CD4-positive, alpha-beta T cell treated with Interleukin-12 subunit alpha and Interleukin-12 subunit beta, for 1 hour (primary cell): Measurements from ENCODE around the gene GALNT16.
A peak's percentile ranks its signal among the peaks of the same experiment; 100 is the strongest.
"Not testable (repeated sequence)": the region's sequence is repeated elsewhere in the genome, so short reads cannot be mapped to it uniquely, and the experiment has no call there.

ENCODE experiments used
- DNase-seq: peaks from one replicate; pipeline ENCODE4 v3.0.0-alpha.2; 2020

GALNT16 gene

DNA sequence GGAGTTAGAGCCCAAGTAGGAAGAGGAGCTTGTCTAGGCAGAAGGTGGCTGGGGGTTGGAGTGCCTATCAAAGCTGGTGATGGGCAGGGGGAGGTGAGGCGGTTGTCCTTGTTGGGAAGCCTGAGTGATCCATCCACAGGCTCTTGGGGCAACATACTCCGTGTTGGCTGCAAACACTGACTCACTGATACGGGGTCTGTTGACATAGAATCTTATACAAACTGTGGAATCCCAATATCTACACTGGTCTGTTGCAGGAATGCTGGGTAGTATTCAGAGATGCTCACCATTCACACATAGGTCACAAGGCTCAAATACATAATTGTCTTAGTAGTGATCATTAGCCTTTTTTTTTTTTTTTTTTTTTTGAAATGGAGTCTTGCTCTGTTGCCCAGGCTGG, 112.2 kb downstream of the GALNT16 start:
- no peak for DNase-seq

DNA sequence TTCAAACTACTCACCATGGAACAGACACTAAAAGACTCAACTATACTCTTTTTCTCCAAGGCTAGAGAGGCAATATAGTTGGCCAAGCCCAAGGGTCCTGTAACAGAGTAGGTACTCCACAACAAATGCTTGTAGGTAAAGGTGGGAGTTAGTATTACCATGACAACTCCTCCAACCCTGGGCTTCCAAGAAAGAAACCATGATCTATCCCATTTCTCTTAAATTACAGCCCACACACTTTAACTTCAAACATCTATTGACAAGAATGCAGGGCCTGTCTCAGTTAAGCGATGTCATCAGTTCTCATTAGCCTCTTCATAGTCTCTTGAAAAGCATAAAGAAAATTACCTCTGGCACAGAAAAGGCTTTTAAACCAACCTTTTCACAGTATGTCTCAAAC, 113.1 kb downstream of the GALNT16 start:
- DNase-seq: no peak

DNA sequence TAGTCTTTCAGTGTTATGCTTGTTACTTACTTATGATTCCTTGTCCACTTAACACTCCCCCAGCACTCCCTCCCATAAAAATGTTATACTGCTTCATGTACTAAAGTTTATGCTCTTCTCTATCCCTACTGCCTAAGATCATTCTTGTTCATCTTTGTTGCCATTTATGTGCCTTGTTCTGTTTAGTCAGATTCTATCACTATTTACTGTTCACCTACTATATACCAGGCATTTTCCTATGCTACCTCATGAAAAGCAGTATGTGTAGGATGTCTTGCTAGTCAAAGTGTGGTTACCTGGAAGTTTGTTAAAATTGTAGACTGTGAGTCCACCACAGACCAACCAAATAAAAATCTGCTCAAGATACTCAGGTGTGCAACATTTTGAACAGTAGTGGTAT, 114.3 kb downstream of the GALNT16 start:
- no peak for DNase-seq

DNA sequence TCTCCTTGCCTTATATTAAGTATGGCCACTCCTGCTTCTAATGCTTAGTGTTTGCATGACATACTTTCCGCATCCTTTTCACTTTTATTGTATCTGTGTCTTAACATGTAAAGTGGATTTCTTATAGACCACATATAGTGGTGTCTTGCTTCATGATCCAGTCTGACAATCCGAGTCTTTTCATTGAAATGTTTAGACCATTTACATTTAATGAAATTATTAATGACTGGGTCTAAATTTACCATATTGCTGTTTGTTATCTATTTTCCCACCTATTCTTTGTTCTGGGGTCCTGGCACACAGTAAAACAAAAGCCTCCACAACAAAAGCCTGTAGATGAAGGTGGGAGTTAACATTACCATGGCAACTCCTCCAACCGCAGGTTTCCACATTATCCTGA, 115.2 kb downstream of the GALNT16 start:
- DNase-seq: no peak

DNA sequence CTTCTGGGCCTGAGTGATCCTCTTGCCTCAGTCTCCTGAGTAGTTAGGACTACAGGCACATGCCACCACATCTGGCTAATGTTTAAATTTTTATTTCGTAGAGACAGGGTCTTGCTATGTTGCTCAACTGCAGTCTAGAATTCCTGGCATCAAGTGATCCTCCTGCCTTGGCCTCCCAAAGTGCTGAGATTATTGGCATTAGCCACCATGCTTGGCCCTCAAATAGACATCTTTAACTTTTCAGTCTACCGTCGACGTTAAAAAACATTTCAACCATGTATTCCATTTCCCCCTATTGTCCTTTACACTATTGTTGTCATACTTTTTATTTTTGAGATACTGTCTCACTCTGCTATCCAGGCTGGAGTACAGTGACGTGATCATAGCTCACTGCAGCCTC, 115.8 kb downstream of the GALNT16 start:
- no peak for DNase-seq

DNA sequence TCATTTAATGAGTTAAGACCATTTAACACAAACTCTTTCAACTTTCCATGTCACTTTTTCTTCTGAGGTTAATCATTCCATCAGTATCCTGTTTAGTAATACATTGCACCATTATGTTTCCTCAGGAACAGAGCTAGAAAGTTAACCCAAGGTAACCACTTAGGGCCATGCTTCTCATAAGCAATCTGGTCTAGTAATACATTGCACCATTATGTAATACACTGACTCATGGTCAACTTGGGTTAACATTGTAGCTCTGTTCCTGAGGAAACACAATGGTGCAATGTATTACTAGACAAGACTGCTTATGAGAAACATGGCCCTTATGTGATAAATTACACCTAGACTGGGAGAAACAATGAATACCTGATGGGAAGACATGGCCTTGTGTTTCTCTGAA, 116.5 kb downstream of the GALNT16 start:
- no peak for DNase-seq

DNA sequence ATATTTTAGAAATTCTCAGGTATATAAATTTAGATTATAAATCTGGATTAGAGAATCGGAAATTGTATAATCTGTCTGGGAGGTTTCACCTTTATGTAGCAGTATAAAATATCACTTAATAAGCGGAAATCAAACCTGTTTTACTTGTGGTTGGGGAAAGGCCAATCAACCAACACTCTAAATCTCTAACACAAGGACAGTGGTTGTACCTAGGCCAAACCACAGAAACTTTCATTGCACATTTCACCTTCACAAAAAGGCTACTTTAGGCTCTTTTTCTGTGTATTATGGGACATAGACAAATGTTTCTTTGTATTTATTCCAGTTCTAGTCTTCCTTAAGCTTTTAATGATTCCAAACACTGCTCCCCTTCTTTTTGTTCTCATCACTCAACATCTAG, 118.3 kb downstream of the GALNT16 start:
- DNase-seq: no peak

DNA sequence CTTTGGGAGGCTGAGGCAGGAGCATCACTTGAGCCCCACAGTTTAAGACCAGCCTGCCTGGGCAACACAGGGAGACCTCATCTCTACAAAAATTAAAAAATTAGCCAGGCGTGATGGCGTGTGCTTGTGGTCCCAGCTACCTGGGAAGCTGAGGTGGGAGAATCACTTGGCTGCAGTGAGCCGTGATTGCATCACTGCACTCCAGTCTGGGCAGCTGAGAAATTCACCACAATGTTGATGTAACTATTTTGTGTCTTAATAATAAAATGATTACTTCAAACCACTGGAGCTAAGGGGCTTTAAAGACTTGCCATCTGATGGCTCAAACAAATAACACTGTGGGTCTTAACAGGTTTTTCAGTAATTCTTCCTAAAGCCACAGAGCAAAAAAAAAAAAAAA, 127.4 kb downstream of the GALNT16 start:
- DNase-seq: no peak

DNA sequence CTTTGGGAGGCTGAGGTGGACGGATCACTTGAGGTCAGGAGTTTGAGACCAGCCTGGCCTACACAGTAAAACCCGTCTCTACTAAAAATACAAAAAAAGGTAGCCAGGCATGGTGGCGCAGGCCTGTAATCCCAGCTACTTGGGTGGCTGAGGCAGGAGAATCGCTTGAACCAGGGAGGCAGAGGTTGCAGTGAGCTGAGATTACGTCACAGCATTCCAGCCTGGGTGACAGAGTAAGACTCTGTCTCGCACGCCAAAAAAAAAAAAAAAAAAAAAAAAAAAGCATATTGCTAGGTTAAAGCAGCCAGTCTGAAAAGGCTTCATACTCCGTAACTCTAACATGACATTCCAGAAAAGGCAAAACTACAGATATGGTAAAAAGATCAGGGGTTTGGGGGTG, 131.4 kb downstream of the GALNT16 start:
- not testable (repeated sequence) for DNase-seq

DNA sequence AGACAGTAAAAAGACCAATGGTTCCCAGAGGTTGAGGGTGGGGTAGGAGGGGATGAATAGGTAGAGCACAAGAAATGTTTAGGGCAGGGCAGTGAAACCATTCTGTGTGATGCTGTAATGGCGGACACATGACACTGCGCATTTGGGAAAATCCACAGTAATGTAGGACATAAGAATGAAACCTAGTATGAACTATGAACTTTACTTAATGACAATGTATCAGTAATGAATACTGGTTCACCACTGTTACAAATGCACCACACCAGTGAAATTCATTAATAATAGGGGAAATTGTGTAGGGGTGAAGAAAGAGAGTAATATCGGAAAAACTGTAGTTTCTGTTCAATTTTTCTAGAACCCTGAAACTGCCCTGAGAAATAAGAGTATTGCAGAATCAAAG, 132.5 kb downstream of the GALNT16 start:
- DNase-seq: no peak

DNA sequence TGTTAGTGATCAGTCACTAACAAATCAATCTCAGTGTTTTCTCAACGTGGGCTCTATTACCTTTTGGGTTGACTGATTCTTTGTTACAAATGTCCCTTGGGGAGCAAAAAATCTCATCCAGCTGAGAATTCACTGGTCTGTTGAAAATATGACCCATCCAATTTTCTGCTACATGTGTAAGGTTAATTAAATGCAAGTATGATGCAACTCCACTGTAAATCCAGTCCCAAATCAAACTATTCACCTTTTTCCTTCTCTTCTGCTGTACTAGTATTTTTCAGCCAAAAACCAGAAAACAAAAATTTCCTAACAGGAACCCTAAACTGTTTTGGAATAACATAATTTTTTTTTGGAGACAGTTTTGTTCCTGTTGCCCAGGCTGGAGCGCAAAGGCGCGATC, 136.0 kb downstream of the GALNT16 start:
- DNase-seq: no peak

DNA sequence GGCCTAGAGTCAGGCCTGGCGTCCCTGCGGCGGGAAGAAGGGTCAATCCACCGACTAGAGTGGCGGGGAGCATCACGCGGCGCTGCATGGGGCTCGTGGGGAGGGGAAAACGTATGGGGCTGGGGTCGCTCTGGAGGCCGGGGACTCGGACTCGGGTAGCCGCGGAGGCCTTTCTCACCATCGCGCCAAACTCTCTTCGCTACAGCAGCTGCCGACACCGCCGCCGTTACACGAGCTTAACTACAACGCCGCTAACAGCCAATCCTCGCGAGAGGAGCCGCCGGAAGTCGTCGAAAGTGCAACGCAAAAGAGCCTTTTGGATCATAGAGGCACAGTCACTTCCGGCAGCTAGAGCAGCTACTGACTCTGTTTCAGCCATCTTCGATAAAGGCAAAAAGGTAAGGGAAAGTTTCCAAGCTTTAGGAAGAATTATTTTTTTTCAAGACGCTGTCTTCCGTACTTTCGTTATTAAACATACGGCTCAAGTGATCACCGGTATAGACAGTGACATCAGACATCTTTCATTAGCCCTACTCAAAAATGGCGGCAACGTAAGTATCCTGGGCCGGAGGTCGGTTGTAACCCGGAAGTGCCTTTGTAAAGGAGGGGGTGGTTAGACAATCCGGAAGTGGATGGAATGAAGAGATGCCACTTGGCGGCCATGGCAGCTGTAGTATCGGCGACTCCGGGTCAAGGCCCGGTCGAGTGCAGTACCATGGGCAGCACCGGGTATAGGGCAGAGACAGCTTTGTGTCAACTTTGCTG, 138.3 kb downstream of the GALNT16 start, which contains the start of the genes ERH and SLC39A9:
Gene ERH, minus strand, starts transcription at position 247 of the 765 bp plus-strand sequence. Its CDS starts 66 bp downstream, at position 181.
Gene SLC39A9, plus strand, starts transcription at position 640 of the 765 bp plus-strand sequence. CDS start 678 bp downstream, outside the sequence.
- peak; percentile 95 for DNase-seq

DNA sequence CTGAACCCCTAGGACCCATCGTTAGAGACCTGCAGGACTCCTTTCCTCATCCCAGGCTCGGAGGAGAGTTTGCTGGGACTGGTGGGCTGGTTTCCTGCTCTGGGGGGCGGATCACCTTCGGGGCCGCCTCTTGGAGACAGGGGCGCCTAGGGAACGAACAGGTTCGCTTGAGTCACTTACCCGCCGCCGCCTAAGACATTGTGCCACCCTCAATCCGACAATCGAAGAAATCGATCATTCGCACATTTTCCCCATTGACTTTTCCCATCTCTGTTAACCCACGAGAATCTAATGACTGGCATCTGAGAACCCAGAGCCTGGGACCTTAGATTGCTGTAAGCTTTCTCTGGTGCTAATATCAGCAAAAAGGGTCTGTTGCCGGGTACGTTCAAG, 138.9 kb downstream of the GALNT16 start:
- DNase-seq: no peak

DNA sequence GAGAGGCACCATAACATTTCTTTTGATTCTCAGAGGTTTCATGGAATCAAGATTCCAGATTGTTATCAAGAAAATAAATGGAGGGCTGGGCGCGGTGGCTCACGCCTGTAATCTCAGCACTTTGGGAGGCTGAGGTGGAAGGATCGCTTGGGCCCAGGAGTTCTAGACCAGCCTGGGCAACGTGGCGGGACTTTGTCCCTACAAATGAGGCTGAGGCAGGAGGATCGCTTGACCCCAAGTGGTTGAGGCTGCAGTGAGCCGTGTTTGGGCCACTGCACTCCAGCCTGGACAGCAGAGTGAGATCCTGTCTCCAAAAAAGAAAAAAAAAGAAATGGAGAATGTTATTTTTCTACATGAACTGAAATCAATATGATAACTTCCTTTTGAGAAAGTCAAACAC, 139.8 kb downstream of the GALNT16 start:
- DNase-seq: no peak

DNA sequence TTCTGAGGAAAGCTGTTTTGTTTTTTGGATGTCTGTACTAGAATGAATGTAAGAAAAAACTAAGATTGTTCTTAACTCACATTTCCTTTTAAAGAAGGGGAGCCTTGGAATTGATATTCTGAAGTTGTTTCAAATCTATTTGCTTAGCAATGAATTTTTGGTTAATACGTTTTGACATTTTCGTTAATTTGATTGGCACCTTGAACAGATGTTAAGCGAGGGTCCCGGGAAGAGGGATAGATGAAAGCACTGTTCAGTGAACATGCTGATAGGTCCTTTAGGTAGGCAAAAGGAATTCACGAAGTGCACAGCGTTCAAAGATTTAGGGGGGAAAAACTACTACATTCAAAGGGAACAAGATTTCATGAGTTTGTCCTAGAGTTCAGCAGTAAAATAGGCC, 140.2 kb downstream of the GALNT16 start:
- DNase-seq: no peak

DNA sequence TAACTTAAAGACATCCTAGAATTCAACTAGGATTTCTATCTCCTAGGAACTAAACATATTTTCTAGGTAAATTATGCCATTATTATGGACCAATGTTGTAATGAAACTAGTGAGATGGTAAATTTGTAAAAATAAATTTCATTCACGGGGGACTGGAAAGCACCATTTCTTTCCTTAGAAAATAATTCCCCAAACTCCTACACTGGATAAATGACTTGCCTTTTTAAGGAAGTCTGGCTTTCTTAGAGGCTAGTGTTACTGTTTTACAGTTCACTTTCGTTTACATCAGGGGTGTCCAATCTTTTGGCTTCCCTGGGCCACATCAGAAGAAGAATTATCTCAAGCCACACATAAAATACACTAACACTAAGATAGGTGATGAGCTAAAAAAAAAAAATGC, 141.9 kb downstream of the GALNT16 start:
- no peak for DNase-seq

DNA sequence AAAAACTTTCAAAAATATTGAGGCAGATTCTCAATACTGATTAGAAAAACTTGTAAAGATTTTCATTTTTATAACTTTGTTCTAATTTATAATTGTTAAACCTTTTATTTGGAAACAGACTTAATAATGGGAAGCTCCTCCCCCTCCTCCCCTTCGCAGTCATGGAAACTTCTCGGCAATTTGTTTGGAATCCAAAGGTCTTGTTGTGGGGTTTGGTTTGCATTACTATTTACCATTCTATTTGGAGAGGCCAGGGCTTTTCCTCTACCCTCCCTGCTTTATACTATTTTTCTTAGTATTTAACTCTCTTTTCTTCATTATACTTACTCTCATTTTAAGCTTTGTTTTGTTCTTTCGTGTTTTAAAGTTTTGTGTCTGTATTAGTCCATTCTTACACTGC, 144.5 kb downstream of the GALNT16 start:
- DNase-seq: no peak

DNA sequence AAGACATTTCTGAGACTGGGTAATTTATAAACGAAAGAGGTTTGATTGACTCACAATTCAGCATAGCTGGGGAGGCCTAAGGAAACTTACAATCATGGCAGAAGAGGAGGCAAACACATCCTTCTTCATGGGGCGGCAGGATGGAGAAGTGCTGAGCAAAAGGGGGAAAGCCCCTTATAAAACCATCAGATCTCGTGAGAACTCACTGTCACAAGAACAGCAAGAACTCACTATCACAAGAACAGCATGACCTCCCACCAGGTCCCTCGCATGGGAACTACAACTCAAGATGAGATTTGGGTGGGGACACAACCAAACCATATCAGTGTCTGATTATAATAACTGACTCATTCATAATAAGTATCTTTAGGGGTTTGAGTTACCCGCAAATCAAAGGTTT, 144.9 kb downstream of the GALNT16 start:
- no peak for DNase-seq

DNA sequence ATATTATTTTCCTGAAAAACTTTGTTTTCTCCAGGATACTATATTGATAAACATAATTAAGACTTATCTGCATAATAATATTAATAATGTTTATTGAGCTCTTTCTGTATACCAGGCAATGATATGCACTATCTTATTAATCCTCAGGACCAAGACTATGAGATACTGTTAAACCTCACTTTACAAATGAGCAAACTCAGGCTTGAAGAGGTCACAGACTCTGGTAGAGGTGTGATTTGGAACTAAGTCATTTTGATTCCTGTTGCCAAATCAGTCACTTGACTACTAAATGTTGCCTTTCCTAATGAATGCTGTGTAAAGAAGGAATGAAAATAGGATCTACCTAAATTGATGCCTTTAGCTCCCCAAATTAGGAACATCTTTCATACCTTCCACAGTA, 145.8 kb downstream of the GALNT16 start:
- DNase-seq: no peak
